HG03342 (cell line): ENCODE measurements around the gene SPRED2.

Experiments used
- ATAC-seq: cut with Tn5 transposase; IDR thresholded peaks from one replicate; pipeline ENCODE4 v1.9.1; 2021; ENCODE audit warnings: mild to moderate bottlenecking, moderate library complexity; ENCODE audit not compliant: unreplicated experiment

SPRED2 gene

DNA sequence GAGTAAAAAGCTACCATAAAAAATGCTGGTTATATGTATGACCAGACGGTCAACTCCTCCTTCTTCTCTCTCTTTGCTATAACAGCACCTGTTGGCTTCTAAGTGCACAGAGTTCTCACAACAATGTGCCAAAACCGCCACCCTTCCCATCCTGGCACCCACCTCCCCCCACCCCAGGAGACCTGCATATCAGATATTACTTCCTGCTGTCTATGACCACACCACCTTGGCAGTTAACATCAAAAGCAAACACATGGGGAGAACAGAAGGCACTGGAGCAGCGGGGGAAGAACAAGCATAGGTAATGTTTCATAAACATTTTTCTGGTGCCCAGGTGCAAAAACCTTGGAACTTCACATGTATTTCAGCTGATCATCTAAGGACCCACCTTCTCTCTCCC, 15.5 kb downstream of the SPRED2 start:
- ATAC-seq: no peak

DNA sequence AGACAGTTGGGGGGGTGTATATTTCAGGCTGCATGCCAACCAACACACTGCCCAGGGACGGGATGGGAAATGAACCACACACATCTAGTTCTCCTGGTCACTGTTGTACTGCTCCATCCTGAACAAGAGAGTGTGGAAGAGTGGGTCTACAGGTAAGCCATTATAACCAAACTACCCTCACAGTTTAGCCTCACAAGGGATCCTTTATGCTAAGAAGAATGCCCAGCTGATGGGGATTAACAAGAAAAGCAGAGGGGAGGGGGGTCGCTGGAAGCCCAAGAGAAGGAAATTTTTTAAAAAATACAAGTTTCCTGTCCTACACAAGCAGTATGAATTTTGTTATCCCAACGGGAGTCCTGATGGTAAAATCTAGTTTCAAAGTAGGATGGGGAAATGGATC, 16.1 kb downstream of the SPRED2 start:
- no peak for ATAC-seq

DNA sequence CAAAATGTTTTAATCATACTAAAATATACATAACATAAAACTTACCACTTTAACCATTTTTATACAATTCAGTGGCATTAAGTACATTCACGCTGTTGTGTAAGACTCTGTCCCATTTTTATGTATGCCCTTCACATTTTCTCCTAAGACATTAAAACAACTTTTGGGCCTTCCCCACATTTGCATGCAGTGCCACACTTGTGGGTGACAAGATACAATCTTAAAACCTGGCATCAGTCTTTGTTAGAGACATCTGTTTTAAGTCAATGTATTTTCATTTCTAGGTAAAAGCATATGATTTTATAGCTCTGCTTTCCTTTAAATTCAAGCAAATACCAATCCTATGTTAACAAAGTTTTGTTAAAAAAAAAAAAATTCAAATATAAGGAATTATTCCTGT, 17.3 kb downstream of the SPRED2 start:
- ATAC-seq: no peak

DNA sequence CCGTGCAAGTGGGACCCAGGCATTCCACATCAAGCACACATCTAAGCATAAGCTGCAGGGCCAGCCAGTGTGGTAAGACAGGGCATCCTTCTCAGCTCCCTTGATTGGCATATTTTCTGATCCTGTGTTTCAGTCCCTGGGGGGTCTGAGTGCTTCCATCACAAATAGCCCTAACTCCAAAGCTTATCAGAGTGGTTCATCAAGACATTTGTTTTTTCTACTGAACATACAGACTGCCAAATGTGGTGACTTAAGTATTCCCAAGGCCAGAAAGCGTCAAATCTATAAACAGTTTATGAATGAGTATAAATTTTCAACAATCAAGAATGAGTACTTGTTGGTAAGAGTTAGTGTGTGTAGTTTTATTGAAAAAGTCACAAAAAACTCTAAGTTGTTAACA, 18.8 kb downstream of the SPRED2 start:
- no peak for ATAC-seq

DNA sequence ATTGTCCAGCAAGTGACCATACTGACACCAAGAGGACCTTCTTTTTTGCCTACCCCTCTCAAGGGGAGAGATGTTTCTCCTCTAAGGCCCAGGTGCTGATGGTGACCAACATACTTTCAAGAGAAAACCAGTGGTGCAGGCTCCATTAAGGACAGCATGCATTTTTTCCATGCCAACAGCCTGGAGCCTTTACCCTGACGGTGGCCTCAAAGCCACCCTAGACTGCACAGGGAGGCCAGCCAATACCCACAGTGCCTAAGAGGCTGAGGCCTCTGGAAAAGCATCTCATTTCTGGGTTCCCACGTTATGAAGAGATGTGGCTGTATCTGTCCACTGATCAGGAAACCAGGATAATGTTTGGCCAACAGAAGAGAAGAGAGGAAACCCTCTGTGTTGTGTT, 19.3 kb downstream of the SPRED2 start:
- no peak for ATAC-seq

DNA sequence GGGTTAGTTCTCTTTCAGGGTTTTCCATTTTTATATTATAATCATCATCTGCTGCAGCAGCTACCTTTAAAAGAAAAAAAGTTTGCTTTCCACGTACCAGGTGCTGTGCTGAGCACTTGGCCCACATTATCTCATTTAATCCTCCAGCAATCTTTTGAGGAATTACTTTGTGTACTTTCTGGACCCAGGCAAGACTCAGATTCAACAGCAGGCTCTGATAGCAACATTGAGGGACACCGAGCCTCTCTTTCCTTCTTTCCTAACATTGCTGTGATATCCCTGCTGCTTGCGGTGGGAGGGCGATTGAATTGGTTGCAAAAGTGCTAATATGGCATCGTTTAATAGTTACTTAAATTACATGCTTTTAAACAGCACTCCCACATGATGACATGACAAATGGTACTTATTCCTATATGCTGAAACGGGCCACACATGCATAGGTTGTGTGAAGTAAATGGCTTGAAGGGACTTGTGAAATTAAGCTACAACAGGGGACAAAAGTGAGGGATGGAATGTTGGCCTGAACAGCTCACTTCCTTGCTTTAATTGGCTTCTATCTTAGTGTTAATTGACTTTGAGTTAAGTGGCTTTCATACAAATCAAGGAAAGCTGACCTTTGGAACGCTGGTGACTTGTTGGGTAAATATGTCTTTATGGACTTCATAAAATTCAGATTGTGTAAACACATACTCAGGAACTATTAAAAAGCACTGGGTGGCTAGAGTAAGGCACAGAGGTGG, 21.2 kb downstream of the SPRED2 start:
- ATAC-seq: no peak

DNA sequence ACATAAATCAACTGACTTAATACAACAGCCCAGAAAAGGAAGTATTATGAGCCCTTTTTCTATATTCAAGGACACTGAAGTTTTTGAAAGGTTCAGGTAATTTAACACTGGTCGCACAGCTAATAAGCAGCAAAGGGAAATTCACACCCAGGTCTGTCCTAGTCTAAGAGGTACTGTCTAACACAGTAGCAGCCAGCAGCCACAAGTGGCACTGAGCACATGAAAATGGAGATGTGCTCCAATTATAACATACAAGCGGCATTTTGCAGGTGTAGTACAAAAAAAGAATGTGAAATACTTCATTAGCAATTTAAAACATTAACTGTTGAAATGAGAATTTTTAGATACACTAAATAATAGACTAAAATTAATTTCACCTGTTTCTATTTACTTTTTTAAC, 23.4 kb downstream of the SPRED2 start:
- ATAC-seq: no peak

DNA sequence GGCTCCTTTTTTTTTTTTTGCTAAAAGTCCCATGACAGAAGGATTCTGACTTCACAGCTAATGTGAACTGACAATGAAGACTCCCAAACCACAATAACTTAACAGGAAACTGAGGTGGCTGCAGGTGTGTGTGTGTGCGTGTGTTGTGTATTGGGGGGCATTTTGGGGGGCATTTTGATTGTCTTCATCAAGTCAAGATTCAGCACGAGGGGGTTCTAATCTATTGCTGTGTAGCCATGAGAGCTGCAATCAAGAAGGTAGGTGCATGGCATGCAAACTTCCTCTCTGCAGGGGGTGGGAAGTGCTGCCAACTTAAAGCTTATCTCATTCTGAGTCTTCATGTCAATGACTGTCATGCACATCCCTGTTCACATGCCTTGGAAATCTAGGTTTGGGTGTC, 25.2 kb downstream of the SPRED2 start:
- ATAC-seq: no peak

DNA sequence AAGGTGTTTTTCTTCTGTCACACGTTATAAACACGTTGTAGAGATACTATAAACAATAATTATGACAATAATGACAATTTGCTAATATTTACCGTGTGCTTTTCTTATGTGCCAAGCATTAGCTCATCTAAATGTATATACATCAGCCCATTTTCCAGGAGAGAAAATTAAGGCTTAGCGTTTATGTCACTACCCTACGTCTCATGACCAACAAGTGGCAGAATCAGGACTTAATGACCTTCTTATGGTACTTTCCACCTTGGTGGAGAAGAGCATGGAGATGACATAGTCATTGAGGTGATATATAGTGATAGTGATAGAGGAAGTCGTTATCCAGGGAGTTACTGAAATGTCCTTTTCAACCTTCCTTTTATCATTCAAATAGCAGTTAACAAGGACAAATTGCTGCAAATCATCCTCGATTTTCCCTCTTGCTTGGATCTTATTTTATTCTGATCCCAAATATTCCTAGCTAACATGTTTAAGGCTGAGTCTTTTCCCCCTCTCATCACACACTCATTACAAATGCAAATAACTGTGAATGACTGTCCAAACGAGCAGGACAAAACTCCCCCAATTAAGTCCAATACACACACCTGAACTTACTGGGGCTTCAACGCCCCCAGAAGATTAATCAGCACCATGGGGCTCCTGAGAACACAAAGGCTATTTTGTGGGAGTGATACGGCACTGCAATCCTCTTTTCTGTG, 27.3 kb downstream of the SPRED2 start:
- ATAC-seq: peak; percentile 67

DNA sequence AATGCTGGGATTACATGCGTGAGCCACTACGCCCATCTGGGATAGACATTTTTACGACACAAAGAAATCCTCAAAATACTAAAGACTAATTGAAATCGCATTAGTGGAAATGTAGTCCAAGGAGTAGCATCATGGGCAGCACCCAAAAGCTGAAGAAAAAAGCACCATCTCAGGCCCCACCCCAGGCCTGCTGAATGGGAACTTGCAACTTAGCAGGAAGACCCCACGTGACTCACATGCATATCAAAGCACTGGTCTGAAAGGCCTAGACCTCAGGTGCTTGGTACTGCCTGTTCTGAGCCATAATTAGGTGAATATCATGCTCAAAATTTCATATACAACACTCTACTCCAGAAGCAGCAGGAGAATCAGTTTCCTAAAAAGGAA, 28.9 kb downstream of the SPRED2 start:
- no peak for ATAC-seq

DNA sequence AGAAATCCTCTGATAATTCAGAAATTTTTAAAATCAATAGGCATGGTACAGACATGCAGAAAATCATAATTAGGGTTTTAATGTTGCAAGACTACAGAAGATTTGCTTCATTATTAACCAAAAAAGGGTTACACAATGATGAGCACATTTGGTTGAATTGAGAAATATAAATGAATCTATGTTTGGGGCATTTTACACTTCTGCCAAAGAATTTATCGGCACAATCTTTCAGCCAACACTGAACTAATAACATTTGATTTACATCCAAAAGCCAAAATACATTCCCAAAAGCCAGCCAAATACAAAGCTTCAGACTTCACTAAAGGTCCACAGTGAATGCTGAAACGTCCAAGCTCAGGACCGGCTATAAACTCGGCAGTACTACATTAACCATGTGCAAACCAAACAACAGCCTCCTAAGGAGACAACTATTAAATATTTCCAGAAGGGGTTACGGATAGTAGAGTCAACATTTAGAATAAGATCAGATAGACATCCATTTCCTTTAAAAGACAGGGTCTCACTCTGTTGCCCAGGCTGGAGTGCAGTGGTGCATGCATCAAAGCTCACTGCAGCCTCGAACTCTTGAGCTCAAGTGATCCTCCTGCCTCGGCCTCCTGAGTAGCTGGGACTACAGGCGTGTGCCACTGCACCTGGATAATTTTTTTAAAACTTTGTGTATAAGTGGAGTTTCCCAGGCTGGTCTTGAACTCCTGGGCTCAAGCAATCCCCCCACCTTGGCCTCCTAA, 29.4 kb downstream of the SPRED2 start:
- no peak for ATAC-seq

DNA sequence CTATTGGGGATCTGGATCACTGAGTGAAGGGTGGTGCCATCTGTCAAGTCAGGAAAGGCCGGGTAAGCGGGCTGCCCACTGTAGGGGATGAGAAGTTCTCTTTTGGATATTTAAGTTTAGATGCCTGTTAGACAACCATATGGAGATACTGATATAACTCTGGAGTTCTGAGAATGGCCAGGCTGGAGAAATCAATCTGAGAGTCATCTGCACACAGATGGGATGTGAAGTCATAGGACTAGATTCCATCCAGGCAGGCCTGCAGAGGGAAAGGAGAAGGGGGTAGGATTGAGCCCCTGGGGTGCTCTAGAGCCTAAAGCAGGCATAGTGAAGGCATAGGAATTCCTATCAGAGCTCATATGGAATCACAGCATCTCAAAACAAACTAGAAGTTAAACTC, 30.1 kb downstream of the SPRED2 start:
- ATAC-seq: no peak

DNA sequence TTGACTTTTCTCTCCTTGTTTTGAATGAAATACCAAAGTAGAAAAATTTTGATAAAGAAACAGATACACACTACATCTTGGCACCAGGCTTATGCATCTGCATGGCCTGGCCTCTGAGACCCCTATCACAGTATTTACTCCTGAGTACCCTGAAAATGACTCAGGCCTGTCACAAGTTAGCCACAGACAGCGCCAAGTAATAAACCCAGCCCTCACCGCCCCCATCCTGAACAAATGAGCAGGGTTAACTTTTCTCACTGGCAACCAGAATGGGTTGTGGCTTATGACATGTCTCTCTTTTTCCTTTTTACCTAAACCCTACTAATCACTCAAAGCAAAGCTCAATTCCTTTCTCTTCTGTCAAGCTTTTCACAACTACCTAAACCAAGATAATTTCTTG, 35.3 kb downstream of the SPRED2 start:
- ATAC-seq: peak; percentile 46

DNA sequence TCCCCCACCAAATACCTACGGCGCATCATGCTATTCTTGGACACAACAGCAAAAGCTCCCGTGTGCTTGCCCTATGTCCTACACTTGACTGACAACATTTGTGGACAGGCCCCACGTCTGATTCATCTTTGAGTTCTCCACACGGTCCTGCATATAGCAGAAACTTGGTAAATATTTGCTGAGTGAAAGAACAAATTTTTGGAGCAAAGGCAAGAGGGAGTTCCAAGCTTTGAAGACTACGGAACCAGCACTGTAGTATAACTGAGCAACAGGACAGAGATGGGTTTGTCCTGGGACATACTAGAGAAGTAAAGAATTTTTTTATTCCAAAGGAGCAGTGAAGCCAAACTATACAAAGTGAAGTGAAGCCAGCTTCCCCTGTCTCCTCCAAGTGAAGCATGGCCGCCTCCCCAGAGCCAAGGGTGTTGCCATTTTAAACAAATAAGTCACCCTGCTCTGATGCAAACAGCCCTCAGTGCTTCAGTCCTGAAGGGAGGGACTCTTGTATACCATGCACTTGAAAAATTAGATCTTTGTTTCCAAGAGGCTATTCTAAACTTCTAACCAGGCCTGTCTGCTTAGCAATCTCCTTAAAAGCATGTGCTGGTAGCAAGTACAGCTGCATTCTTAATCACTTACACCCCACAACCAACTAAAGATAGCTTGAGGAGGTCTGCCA, 35.9 kb downstream of the SPRED2 start:
- ATAC-seq: no peak

DNA sequence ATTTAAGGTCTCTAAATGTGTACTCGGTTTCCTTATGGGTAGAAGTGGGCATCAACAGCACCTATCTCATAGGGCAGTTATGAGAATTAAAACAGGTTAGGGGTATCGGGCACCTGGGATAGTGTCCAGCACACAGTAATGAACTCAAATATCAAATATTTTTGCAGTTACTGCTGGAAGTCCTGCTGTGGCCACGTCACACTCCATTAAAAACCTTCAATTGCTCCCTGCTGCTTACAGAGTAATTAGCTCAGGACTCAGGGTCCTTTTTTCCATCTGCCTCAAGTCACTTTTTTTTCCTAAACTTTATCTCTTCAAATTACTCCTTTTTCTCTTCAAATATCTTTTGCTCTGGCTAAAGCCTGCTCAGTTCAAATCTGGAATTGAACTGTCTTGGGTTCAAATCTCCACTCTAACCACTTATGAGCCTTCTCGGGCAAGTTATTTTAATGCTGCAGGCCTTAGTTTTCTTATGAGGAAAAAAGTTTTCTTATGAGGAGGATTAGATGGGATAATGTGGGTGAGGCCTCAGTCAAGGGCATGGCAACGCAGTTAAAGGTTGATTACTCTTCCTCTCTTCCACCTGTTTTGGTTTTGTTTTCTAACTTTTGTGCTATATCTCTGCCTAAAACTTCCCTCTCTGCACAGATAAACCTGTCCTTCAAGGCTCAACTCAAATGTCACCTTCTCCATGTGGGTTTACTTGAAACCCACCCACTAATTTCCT, 36.6 kb downstream of the SPRED2 start:
- ATAC-seq: no peak

DNA sequence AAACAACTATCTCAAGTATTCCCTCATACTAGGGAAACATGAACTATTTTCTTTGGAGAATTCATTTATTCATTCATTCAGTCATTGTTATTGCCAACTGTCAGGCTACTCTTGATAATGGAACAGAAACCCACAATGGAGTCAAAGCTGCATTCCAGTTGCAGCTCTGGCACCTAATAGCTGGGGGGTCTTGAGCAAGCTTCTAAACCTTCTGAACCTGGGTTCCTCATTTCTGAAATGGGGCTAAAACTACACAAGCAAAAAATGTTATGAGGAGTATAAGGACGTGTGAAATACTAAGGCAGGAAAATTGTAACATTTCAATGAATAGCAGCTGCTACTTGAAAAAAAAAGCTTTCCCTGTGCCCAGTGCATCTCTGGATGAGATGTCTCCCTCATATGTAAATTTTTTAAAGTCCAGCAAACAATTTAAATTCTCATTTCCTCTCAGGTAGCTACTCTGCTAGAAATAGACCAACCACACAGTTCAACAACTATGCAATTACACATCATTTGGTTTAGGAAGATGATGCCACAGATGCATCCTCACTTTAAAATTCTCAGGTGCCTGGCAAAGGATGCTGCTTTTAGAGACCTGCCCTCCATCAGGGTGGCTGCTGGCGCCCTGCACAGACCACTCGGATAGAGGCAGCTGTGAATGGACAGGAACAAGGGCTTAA, 38.5 kb downstream of the SPRED2 start:
- ATAC-seq: no peak

DNA sequence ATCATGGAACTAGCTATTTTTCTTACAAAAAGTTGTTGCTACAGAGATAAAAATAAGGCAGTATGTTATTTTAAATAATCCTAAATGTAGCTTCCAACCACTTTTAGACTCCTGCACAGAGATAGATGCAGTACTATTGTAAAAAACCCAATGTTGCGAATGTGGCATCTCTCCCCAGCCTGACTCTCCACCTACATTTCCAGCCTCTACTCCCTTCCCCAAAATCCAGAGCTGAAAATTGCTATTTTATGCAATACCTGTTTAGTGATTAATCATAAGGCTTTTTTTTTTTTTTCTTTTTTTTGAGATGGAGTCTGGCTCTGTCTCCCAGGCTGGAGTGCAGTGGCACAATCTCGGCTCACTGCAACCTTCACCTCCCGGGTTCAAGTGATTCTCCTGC, 39.4 kb downstream of the SPRED2 start:
- ATAC-seq: no peak

DNA sequence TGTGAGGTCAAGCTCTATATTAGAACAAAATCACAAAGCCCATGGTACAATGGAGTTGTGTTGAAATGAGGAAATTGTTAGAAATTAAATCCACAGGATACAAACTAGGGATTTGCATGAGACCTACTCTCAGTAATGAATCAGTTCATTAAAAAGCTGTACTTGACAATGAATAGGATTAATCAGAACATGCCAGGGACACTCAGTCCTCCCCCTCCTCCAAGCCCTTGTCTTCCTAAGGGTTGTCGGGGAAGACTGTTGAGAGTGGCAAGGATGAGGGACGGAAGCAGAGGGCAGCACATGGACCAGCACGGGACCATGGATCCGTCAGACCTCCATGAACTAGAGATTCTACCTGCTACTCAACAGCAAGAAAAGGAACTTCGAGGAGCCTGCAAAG, 39.8 kb downstream of the SPRED2 start:
- no peak for ATAC-seq

DNA sequence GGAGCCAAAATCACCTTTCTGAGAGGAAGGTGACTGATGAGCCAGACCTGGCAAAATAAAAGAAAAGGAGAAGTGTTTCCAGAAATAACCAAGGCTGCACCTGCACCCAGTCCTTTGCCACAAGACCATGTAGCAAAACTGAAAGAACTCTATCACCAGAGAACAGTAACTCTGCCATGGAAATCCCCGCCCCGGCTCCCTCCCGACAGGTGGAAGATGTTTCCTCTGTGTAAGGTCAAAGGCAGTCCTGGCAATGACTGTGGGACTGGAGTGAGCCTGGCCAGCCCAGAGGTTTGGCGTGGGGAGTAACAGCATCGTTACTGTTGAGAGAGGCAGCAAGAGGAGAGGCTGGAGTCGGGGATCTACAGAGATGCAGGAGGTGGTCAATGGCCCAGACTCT, 42.3 kb downstream of the SPRED2 start:
- peak; percentile 81 for ATAC-seq

DNA sequence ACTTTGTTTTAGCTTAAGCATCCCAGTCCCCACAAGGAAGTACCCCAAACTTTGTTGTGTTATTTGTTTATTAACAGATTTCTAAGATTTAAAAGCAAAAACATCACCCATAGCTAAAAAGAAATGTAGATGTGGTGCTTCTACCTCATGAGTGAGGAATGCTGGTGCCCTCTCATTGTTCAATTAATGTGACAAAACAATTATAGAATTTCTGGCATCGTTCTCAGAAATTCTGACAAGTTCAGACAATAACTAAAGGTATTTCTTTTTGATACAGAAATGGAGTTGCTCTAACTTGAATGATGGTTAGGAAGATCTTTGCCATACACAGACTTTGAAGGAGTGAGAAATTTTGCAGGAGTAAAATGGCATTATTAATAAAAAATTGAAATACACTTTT, 42.9 kb downstream of the SPRED2 start:
- no peak for ATAC-seq
